Fibroblast of mammary gland (primary cell): ENCODE results near the gene BRD7.

Experiments
- DNase-seq: peaks from one replicate; pipeline ENCODE4 v3.0.0-alpha.2; 2010; ENCODE audit warnings: low read depth
- H3K4me3 ChIP-seq: 2 replicates; pipeline ENCODE4 v1.5.1; 2011; ENCODE audit warnings: low read depth, mild to moderate bottlenecking, low read length, moderate library complexity; ENCODE audit not compliant: control insufficient read depth
- TF ChIP-seq, protein P1 (sequence below): conservative IDR thresholded peaks from 2 replicates; pipeline ENCODE4 v1.5.1; 2011; ENCODE audit warnings: low read depth, low read length, inconsistent platforms; ENCODE audit not compliant: control insufficient read depth, insufficient read depth

The BRD7 gene

DNA sequence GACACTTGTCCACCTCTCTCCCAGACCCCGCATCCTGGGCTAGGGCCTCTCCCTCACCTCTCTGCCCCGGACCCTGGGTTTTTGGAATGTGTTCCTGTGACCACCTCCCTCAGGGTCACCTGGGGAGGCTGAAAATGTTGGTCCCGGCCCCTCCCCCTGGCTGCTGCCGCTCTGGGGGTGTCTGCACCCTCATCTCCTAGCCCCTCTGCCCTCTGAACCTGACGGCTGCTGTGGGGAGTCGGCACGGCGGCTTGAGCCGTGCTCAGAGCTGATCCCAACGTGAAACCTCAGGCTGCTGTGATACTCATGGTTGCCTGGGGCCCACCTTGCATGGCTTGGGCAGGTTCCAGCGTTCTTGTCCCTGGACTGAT lies 59.6 kb downstream of the BRD7 start:
- DNase-seq: no peak
- no peak overlapping the region for H3K4me3 ChIP-seq
- TF ChIP-seq, protein P1, sequence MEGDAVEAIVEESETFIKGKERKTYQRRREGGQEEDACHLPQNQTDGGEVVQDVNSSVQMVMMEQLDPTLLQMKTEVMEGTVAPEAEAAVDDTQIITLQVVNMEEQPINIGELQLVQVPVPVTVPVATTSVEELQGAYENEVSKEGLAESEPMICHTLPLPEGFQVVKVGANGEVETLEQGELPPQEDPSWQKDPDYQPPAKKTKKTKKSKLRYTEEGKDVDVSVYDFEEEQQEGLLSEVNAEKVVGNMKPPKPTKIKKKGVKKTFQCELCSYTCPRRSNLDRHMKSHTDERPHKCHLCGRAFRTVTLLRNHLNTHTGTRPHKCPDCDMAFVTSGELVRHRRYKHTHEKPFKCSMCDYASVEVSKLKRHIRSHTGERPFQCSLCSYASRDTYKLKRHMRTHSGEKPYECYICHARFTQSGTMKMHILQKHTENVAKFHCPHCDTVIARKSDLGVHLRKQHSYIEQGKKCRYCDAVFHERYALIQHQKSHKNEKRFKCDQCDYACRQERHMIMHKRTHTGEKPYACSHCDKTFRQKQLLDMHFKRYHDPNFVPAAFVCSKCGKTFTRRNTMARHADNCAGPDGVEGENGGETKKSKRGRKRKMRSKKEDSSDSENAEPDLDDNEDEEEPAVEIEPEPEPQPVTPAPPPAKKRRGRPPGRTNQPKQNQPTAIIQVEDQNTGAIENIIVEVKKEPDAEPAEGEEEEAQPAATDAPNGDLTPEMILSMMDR: no peak

DNA sequence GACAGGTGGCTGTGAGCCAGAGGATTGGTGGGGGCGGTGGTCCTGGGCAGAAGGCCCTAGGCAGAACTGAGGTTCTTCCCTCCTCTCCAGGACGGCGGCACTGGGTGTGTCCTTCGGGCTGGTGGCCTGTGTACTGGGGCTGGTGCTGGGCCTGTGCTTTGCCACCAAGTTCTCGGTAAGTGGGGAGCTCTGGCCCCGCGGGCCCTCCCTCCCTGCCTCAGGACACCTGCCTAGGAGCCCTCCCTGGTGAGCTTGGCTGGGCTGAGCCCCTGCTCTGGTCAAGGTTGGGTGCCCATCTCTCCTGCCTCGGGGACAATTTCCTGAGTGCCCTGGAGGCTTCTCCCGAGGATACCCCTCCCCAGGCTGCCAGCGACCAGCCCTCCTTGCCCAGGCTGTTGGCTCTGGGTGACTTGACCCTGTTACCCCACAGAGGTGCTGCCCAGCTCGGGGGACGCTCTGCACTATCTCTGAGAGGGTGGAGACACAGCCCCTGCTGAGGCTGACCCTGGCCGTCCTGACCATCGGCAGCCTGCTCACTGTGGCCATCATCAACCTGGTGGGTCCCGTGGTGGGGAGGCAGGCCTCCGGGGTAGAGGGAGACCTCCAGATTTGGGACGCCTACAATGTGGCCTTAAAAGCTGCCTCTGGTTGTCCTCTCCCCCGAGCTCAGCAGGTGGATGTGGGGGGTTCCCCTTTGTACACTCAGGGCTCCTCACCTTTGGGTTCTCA lies 60.4 kb downstream of the BRD7 start:
- TF ChIP-seq, protein P1: no peak
- no peak overlapping the region for H3K4me3 ChIP-seq
- no peak for DNase-seq

DNA sequence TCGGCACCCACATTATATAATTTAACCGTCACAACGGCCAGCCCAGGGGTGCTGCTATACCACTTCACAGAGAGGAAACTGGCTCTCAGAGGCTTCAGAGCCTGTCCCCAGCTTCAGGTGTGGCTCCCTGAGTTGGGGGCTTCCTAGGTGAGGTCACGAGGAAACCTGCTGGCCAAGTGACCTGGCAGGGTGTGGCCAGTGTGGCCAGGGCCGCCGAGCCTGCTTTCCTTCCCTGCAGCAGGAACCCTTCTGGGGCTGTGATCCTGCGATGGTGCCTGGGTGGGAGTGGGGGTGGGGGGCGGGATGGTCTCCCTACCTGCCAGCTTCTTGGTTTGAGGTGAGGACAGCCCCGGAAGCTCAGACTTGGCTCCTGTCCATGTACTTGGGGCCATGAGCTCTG lies 62.5 kb downstream of the BRD7 start:
- no peak for DNase-seq
- no peak overlapping the region for H3K4me3 ChIP-seq
- TF ChIP-seq, protein P1: no peak

DNA sequence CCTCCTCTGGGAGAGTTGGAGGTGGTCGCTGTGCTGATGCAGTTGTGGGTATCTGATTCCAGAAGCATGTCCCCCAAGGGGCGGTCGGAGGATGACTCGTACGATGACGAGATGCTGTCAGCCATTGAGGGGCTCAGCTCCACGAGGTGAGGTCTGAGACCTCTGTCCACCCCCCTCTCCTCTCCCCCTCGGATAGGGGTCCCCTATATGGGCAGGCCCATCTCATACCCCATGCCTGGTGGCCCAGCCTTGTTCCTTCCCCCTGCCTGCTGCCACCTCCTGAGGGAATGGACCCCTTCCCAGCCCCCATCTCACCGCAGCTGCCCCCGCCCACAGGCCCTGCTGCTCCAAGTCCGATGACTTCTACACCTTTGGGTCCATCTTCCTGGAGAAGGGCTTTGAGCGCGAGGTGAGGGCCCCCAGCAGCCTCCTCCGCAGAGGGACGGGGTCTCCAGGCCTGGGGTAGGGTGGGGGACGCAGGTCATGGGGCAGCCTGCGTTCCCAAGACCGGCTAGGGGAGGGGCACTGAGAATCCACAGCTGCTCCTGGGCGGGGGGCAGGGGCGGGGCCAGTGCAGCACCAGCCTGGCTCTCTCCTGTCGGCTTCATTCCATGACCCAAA lies 63.2 kb downstream of the BRD7 start:
- TF ChIP-seq, protein P1: no peak
- no peak for DNase-seq
- H3K4me3 ChIP-seq: no peak overlapping the region

DNA sequence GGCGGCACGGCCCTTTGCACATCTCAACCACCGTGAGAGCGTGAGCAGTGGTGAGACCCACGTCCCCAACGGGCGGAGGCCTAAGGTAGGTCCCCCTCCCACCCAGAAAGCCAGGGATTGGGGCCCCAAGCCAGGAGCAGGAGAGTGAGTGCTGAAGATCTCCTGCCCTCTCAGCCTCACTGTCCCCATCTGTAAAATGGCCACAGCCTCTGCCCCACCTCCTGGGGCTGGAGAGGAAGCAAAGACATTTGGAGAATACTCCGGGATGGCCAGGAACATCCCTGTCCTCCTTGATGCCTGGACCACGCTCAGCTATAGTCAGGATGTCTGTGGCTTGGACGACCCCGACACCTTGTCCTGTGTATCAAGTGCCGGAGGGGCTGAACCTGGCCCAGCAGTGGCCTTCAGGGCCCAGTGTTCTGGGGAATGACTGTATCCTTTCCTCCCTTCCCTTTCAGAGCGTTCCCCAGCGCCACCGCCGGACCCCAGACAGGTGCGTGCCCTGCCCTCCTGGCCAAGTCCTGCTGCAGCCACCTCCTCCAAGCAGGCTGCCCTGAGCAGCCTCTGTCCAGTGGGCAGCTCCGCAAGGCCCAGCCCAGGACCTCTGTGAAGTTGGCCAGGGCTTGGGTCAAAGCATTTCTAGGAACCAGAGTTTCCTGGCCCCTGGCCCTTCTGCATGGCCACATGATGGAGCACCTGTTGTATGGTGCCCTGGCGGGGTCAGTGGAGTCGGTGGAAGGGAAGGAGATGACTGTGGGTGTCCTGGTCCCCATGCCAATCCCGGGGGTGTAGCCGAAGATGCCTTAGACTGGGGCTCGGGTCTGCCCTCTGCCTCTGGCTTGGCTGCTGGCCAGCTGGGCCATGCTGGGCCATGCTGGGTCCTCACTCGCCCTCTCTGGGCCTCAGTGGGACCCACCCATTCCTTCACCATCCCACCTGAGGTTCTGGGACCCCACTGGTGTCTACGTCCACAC lies 64.0 kb downstream of the BRD7 start:
- TF ChIP-seq, protein P1: no peak
- H3K4me3 ChIP-seq: no peak overlapping the region
- no peak for DNase-seq

DNA sequence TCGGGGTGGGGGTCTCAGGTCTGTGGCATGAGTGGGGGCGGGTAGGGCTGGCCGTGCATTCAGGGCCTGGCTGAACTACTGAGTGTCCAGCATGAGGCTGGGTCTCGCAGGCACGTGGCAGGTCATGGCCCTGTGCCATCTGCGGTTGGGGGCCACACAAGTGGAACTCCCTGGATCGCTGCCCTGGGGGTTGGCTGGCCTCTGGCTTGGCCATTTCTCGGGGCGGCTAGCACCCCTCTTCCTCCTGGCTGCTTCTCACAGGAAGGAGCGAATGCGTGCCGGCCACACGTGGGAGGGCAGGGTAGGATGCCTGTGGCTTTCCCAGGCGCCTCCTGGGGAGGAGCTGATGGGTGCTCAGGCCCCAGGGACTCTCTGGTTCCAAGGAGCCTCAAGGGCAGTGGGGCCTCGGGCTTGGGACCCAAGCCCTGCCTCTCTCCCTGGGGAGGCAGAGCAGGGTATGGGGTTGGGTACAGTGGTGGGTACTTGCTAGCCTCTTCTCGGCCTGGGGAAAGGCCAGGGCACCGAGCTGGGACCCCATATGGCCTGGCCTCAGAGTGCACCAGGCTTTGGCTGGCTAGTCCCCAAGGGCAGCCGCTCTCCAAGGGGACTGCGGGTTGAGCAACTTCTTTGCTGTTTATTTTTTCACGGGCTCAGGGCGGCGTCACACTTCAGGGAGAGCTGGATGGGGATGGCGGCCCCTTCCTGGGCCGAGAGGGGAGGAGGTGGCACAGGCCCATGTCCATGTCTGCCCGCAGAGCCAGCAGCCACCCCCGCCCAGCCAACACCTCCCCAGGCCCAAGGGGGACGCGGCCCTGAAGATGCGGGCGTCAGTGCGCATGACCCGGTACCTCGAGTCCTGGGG lies 65.0 kb downstream of the BRD7 start:
- no peak for DNase-seq

More for the DNA sequence above, 65.0 kb downstream of the BRD7 start:
- no peak overlapping the region for H3K4me3 ChIP-seq
- TF ChIP-seq, protein P1: no peak
